Measurements from ENCODE around the gene SF1. TPM values are rescaled to one million over a fixed set of nuclear protein-coding genes. Genes with fewer than 3 reads are reported as not detected.

SF1 gene, protein sequence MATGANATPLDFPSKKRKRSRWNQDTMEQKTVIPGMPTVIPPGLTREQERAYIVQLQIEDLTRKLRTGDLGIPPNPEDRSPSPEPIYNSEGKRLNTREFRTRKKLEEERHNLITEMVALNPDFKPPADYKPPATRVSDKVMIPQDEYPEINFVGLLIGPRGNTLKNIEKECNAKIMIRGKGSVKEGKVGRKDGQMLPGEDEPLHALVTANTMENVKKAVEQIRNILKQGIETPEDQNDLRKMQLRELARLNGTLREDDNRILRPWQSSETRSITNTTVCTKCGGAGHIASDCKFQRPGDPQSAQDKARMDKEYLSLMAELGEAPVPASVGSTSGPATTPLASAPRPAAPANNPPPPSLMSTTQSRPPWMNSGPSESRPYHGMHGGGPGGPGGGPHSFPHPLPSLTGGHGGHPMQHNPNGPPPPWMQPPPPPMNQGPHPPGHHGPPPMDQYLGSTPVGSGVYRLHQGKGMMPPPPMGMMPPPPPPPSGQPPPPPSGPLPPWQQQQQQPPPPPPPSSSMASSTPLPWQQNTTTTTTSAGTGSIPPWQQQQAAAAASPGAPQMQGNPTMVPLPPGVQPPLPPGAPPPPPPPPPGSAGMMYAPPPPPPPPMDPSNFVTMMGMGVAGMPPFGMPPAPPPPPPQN
- 100 to 1,000 TPM; 231 to 625 (median 265) TPM for total RNA-seq

DNA sequence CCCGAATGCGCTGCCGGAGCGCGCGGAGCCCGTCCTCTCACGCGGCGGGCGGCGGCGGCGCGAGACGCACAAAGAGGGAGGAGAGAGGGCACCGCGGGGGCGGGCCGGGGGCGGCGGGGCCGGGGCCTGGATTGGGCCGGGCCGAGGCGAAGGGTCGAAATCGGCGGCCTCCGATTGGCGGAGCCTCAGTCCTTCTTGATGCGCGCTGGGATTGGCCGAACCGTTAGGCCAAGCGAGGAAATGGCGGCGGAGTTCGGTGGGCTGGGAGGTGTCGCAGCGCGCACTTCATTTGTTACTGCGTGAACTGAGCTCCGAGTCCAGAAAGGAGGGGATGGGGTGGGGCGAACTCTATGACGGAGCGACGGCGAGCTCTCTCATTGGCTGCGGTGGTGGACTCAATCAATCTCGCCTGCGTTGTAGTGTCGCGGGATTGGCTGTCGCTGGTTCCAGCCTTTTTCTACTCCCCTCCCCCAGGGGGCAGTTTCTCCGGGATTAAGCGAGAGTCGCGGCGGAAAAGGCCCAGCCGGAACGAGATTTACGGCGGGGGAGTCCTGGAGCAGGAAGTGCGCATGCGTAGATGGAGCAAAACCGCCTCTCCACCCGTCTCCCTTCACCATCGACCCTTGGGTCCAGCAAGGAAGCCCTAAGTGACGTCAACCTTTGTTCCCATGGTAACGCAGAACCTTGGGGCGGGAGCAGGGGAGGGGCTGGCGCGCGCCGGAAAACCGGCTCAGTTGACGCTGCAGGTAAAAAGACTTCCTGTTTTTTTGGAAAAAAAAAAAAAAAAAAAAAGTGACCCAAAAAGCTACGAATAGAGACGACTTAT is at the start of gene SF1:
Gene SF1, minus strand, starts transcription at position 70 of the 826 bp plus-strand sequence. CDS start 150 bp downstream, outside the sequence.
- ATAC-seq (ENCODE audit: low FRiP score in 2 of 2): peak; percentile 96 to 99
- WGBS, 2 donors: 0% methylated on average over 34 to 58 of the region's 80 CpGs
- H3K36me3 ChIP-seq: peaks cover 27 to 35% (median 29%) of the 10 kb centered on the region in 4 donors

GRCh38 chr11:64827451-64827839 is 49.1 kb upstream of the SF1 start:
- no peaks in the 10 kb centered on the region for H3K27me3 ChIP-seq
- 96% methylated on average over 12 to 22 of the region's 22 CpGs for WGBS, 2 donors
- TF ChIP-seq POLR2AphosphoS5 (IDR thresholded peaks at IDR 0.05): no peak

More for the DNA sequence above, at the start of gene SF1:
- Histone ChIP-seq H3K4me3 (peak within 1 kb of the TSS; percentile 91 to 99 (median 96)), H3K27ac (peak within 1 kb of the TSS; percentile 99 to 100 (median 100)), H3K27me3 (no peaks in the 10 kb centered on the region), H3K9me3 (no peaks in the 10 kb centered on the region), H3K4me1 (peaks cover 28 to 45% (median 33%) of the 10 kb centered on the region in 4 donors)
- peak in 3 of 4 donors; percentile 88 to 99 (median 90) for TF ChIP-seq POLR2A (IDR thresholded peaks at IDR 0.05)
- peak in 1 of 4 donors; percentile 32 for TF ChIP-seq EP300 (IDR thresholded peaks at IDR 0.05)
- peak; percentile 93 for TF ChIP-seq POLR2AphosphoS5 (IDR thresholded peaks at IDR 0.05)
- TF ChIP-seq, protein P1, sequence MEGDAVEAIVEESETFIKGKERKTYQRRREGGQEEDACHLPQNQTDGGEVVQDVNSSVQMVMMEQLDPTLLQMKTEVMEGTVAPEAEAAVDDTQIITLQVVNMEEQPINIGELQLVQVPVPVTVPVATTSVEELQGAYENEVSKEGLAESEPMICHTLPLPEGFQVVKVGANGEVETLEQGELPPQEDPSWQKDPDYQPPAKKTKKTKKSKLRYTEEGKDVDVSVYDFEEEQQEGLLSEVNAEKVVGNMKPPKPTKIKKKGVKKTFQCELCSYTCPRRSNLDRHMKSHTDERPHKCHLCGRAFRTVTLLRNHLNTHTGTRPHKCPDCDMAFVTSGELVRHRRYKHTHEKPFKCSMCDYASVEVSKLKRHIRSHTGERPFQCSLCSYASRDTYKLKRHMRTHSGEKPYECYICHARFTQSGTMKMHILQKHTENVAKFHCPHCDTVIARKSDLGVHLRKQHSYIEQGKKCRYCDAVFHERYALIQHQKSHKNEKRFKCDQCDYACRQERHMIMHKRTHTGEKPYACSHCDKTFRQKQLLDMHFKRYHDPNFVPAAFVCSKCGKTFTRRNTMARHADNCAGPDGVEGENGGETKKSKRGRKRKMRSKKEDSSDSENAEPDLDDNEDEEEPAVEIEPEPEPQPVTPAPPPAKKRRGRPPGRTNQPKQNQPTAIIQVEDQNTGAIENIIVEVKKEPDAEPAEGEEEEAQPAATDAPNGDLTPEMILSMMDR (IDR thresholded peaks at IDR 0.05): peak in 3 of 6 experiments; percentile 12 to 56 (median 39)
- peak; percentile 98 to 99 for DNase-seq

DNA sequence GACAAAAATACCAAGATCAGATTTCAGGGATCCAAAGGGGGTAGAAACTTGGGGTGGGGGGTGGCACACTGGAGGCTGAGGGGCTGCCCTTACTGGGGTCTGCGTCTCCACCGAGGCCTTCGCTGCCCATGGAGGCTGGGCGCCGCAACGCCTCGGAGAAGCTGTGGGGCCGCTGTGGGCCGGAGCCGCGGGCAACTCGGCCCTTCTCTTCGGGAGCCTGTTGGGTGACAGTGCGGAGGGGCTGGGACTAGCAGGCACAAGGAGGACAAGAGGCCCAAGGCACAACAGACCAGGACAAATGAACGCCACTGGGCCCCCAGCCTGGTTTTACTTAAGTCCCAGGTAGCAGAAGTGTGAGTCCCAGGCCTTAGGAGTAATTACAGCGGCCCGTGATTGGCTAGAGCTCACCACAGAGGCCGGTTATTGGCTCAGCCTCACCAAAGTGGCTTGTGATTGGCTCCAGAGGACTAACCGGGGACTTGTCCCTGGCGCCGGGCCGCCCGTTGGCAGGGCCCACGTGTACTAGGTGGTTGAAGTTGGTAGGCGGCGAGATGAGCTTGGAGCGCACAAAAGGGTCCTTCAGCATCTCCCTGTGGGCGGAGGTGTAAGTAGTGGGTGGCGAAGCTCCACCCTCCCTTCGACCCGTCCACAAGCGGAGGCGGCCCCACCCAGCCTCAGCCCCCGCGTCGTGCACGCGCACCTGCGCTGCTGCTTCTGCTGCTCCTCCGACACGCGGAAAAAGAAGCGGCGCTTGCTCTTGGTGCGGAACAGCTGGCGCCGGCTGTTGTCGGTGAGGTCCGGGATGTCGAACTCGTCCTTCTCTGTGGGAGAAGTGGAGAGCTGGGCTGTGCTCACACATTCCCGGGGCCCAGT is 48.5 kb upstream of the SF1 start:
- TF ChIP-seq POLR2AphosphoS5 (IDR thresholded peaks at IDR 0.05) (no peak), EP300 (IDR thresholded peaks at IDR 0.05) (no peak), POLR2A (IDR thresholded peaks at IDR 0.05) (no peak)
- TF ChIP-seq, protein P1 (IDR thresholded peaks at IDR 0.05): no peak
- H3K27ac ChIP-seq: no peak overlapping the region
- ATAC-seq (ENCODE audit: low FRiP score in 2 of 2) (no peak), DNase-seq (peak in 1 of 2 donors; percentile 83)
- no peaks in the 10 kb centered on the region for H3K27me3 ChIP-seq
- H3K4me1 ChIP-seq: no peaks in the 10 kb centered on the region
- H3K36me3 ChIP-seq: peaks cover 2 to 33% (median 21%) of the 10 kb centered on the region in 4 donors
- 93% methylated on average over 51 to 52 of the region's 52 CpGs for WGBS, 2 donors
- H3K9me3 ChIP-seq: no peaks in the 10 kb centered on the region
- H3K4me3 ChIP-seq: no peak overlapping the region

More at GRCh38 chr11:64827451-64827839, 49.1 kb upstream of the SF1 start:
- peaks cover 2 to 39% (median 23%) of the 10 kb centered on the region in 4 donors for H3K36me3 ChIP-seq
- DNase-seq: peak in 1 of 2 donors; percentile 69
- H3K27ac ChIP-seq: no peak overlapping the region
- ATAC-seq (ENCODE audit: low FRiP score in 2 of 2): no peak
- H3K4me3 ChIP-seq: no peak overlapping the region
- no peaks in the 10 kb centered on the region for H3K9me3 ChIP-seq
- H3K4me1 ChIP-seq: no peaks in the 10 kb centered on the region

GRCh38 chr11:64826062-64826461 is 47.7 kb upstream of the SF1 start:
- no peaks in the 10 kb centered on the region for H3K27me3 ChIP-seq
- TF ChIP-seq POLR2AphosphoS5 (IDR thresholded peaks at IDR 0.05) (no peak), EP300 (IDR thresholded peaks at IDR 0.05) (no peak), POLR2A (IDR thresholded peaks at IDR 0.05) (no peak)
- TF ChIP-seq, protein P1 (IDR thresholded peaks at IDR 0.05): no peak
- H3K36me3 ChIP-seq: peaks cover 2 to 25% (median 17%) of the 10 kb centered on the region in 4 donors
- no peak overlapping the region for H3K27ac ChIP-seq
- no peak for DNase-seq
- H3K9me3 ChIP-seq: no peaks in the 10 kb centered on the region
- no peak for ATAC-seq (ENCODE audit: low FRiP score in 2 of 2)
- H3K4me3 ChIP-seq: no peak overlapping the region
- 93 to 97% methylated on average over 7 of the region's 7 CpGs for whole genome bisulfite sequencing, 2 donors
- no peaks in the 10 kb centered on the region for H3K4me1 ChIP-seq

All from upper lobe of left lung (tissue), 6 donors.